H4 (cell line): Measurements from ENCODE around the gene PRR27. TPM values are rescaled to one million over a fixed set of nuclear protein-coding genes. Genes with fewer than 3 reads are reported as not detected.

Source experiments
- DNase-seq: peaks from one replicate; pipeline ENCODE4 v3.0.0-alpha.2; 2015; ENCODE audit warnings: low spot score
- total RNA-seq: library from RNA; depleted of rRNA; stranded (reverse); fragments of >200 nt; shearing (Covaris generic); gene quantifications from 2 replicates; pipeline ENCODE4 v1.2.3, GENCODE V29; 2014; rRNA removed

The PRR27 gene
- not detected in 2 replicates for total RNA-seq

DNA sequence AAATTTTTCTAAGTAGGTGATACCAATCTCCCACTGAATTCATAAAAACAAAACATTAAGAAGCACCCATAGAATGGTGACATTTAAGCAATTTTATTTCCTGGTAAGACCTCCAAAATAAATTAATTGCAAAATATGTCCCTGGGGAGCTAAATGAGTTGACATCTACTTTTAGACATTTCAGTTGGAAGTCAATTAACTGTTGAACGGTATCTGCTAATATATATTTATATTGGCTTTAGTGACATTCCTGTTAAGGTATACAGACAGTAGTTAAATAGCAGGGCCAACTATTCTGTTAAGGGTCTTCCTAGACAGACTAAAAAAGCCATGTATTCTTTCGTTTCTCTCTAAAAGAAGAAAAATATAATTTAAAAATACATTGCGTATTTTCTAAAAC lies at the start of gene PRR27:
TSS of gene PRR27 (plus strand) at position 301 of the 400 bp plus-strand sequence. CDS start 139 bp downstream, outside the sequence.
- DNase-seq = no peak

DNA sequence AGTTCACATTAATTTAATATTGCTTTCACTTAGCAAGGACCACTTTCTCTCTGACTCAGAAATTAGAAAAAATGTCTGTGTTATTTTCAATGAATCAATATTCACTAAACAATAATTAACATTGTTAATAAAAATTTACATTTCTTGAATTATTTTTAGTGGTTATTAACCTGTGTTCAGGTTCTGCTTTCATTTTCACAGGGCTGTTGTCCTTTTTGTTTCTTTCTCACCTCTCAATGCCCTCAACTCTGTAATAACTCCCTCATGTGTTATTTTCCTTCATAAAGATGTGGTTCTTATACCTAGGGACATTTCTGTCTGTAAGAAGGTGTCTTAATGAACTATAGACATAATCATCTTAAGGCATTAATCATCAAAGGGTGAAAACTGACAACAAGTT lies 43.1 kb upstream of the PRR27 start:
- DNase-seq = no peak

DNA sequence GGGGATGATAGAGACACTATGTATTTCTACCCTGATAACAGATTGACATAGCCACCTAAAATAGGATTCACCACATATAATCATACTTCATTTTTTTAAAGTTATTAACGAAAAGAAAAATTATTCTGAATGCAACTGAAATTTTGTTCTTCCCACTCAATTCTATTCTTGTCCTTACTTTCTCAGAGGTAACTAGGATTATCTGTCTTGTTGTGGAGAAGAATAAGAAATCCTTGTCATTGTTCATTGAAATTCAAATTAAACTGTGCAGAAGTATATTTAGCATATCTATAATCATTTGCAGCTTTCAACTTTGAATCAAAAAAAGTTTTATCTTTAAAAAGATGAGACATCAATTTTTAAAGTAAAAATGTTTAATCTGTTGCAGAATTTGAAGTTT lies 40.4 kb upstream of the PRR27 start:
- no peak for DNase-seq

DNA sequence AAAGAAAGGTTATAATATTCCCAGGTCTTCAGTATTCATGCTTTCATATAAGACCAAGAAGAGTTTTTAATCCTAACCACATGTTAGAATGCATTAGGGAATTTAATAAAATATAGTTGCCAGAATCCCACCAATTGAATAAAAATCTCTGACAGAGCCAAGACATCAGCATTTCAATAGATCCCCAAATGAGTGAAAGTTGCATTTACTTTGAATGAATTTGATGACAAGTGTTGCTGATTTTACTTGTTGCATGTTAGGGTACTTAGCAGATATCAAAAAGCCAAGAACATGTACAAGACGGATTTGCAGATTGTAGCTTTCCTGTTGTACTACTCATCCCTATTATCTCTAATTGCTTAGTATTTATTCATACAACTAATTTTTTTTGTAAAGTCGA lies 39.9 kb upstream of the PRR27 start:
- no peak for DNase-seq

DNA sequence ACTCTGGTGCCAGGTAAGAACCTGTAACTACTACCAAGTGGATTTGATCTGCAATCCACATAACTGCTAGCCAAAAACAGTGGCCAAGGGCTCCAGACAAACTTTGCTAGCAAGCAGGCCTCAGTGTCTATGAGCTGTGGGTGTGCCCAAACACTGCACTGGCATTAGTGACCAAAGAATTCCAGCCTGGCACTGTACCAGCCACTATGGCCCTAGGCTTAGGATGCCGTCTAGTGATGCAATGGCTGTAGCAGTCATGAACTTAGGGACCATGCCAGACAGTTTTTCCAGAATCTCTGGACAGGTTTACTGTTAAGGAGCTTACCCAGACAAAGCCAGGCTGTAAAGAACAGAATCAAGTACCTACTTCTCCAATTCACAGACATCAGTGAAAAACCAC lies 33.7 kb upstream of the PRR27 start:
- DNase-seq = peak; percentile 25

DNA sequence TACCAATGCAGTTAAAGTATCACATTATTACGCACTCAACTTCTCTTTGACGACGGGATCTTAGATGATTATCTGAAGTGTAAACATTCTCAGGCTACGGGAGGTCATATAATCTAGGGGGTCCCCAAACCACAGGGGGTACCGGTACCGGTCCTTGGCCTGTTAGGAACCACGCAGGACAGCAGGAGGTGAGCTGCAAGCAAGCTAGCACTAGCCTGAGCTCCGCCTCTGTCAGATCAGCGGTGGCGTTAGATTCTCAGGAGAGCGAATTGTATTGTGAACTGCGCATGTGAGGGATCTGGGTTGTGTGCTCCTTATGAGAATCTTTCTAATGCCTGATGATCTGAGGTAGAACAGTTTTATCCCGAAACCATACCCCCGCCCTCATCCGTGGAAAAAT lies 20.6 kb upstream of the PRR27 start:
- DNase-seq = no peak

DNA sequence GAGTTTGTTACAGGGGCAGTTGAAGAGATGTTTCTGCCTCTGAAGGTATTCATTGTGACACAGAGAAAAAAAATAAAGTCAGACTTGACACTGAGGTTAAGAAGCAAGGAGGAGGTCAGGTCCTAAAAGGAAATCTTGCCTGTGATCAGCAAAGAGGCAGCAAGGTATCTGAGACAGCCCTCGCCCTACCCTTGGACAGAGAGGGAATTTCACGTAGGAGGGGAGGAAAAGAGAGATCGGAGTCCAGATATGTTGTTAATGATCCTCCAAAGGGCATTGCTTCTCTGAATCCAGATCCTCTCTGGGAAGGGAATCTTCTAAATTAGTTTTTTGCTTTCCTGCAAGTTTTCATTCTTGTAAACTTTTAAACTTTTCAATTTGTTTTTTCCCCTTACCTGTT lies 15.3 kb upstream of the PRR27 start:
- no peak for DNase-seq

DNA sequence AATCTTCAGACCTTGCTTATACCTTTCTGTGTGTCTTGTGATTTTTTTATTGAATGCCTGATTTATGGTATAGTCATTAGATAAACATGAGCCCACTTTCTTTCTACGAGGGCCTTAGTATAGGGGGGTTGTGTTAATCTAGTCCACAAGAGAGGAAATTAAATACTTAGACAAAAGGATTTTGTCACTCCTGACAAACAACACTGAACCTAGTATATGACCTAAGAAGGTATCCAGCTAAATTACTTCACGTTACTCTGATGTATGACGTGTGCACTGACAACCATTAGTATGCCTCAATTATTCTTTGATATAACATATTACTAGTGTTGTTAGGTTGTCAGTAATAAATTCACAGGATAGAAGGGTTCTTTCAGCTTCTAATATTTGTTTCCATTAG lies 2.8 kb upstream of the PRR27 start:
- no peak for DNase-seq

DNA sequence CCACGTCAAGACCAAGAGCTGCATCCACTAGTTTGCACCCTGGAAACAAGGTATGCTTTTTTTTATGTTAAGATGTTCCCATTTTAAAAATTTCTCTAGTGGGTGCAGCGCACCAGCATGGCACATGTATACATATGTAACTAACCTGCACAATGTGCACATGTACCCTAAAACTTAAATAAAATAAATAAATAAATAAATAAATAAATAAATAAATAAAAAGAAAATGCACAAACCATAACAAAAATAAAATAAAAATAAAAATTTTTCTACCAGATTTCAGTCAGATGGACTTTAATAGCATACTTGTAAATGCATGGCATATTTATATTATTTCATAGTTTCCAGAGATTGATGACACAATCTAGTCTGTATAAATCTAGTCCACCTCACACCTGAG lies 1.9 kb upstream of the PRR27 start:
- DNase-seq = no peak

DNA sequence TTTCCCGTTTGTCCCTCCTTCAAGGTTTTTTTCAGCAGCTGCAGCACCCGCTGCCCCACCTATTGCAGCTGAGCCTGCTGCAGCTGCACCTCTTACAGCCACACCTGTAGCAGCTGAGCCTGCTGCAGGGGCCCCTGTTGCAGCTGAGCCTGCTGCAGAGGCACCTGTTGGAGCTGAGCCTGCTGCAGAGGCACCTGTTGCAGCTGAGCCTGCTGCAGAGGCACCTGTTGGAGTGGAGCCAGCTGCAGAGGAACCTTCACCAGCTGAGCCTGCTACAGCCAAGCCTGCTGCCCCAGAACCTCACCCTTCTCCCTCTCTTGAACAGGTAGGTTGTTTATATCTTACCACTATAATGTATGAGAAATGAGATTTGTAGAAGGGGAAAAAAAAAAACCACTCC lies 4.5 kb downstream of the PRR27 start:
- no peak for DNase-seq

DNA sequence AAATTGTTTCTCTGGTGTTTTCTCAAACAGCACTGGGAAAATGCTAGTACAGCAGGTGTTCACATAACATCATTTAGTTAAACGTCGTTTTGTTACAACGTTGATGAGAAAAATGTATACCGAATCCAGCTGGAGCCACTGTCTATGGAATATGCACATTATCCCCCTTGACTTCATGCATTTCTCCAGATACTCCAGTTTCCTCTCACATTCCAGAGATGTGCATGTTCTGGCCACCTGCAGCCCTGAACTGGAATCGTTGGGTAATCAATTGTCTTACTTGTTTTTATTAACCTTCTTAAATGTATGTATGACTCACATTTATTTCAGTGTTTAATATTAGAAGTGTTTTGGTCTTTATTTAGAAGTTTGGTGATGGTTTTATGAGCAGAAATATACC lies 23.1 kb downstream of the PRR27 start:
- no peak for DNase-seq

DNA sequence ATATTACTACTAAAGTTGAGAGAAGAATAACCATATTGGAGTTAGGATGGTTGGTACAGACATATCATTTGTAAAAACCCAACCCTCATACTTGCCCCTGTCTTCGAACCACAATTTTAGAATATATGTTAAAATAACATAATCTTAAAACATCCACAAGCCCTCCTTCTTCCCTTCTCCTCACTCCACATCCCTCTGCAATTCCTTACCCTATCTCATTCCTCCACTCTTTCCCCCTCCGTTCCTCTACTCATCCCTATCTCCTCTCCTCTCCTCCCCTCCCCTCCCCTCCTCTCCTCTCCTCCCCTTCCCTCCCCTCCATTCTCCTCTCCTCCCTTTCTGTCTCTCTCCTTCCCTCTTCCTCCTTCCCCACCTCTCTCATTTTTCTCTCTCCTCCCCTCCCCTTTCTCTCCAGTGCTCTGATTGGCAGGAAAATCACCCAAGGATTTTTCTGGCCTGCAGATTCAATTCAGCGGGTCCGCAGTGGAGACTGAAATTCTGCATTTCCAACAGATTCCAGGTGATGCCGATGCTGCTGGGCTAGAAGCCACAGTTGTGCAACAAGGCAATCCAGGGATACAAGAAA lies 24.1 kb downstream of the PRR27 start:
- DNase-seq = no peak

DNA sequence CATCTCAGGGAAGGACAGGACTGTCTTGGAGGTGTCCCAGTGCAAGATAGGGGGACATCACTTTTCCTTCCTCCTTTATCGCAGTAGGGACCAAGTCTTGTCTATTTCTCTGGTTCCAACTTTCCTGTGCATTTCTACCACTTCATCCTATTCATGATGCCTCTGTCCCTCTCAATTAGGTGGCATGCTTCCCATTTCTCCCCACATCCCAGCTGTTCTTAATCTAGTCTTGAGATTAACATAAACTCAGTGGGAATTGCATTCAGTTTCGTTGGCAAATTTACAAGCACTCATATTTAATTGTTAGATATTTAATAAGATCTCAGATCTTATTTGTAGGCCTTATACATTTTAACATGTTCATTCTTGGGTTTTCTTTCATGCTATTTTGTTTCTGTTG lies 25.8 kb downstream of the PRR27 start:
- no peak for DNase-seq

DNA sequence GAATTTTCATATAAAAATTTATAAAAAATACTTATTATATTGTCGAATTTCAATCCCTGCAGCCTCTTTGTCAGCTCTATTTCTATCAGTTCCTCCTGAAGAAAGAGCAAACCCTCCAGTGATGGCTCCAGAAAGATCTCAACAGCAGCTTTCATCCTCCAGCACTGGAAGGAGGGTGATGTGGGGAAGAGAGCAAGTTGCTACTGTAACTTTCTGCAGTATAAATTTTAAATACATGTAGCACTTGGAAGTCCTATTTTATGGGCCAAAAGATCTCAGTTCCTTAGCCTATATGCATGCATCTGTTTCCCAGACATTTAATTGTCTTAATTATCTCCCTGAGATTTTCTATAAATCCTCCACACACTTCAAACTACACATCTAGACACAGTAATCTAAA lies 27.8 kb downstream of the PRR27 start:
- DNase-seq = no peak

DNA sequence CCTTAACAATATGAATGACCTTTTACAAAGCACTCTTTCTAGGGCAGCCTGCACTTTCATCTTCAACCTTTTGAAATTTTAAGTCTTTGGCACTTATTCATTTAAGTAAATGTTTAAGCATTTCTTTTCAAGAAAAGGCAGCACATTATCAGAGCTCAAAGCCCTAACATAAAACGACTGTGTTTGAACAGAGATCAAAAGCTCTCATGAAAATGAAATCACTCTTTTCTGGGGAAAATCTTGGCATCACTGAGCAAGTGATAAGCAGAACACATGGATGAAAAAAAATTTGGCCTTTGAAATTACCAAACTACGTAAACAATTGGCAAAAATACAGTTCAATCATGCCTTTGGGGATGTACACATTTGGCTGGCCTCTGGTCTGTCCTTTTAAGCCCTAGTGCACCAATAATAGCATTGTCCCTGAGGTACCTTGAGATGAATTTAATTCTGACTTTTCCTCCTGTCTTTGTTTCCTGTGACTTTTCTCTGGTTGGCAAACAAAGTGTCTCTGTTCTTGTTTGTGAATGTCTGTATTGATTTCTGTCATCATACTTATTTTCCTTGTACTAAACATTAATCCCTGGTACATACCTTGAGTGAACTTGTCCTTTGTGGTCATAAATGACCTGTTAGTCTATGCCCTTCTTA lies 28.6 kb downstream of the PRR27 start:
- no peak for DNase-seq

DNA sequence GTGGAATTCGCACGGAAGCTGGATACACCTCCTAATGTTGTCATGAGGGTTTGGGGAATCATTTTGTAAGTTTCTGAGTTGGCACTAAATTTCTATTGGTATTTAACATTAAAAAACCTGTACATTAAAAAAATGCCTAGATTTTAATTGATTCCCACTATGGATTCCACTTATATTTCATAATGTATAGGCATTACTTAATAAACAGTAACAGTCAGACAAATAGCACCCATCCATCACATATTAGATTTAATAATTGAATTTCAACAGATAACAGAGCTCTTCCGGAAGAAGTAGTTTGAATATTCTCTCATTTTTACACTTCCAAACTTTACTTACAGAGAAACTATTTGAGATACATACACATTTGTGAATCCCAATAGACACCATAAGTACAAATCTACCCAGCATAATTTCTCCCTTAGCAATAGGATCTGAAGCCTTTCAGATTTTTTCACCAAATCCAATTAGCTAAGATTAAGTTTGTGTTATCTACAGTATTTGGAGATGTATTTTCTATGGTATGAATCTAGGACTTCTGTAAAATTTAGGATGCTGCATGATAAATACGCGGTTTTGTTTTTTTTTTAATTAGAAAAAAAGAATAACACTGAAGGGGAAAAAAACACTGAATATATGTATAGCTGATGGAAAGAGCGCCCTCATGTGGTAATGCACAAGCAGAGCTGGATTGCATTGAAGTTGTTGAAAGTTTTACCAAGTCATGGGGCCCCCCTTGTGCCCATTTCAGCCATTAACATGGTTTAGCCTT lies 29.3 kb downstream of the PRR27 start:
- DNase-seq = peak; percentile 75

DNA sequence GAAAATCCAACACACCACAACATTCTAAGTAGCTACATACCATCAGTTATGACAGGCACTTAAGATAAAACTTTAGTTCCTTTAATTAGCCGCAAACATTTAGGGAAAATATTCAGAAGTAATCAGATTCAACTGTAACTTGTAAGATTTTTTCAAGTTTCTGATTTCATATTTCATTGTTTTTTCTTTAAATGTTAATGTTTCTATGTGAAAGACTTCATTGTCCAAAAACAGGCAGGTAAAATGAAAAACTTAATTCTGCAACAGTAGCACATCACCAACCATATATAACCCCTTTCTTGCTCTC lies 29.9 kb downstream of the PRR27 start:
- no peak for DNase-seq

DNA sequence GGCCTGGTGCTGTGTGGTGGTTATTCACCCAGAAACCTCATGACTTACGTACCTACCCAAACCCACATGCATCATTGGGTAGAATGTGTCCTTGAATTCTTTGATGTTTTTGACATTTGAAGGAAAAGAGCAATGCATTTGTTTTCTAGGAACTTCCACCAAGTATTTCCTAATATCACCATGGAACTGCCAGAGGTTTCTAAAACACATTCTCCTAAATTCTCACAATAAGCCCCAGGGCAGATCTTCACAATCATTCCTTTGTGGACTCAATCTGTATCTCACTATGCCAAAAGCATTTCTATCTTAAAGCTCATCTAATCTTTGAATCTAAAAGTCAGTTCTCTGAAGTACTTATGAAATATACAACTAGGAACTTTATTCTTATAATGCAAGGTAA lies 33.2 kb downstream of the PRR27 start:
- no peak for DNase-seq

DNA sequence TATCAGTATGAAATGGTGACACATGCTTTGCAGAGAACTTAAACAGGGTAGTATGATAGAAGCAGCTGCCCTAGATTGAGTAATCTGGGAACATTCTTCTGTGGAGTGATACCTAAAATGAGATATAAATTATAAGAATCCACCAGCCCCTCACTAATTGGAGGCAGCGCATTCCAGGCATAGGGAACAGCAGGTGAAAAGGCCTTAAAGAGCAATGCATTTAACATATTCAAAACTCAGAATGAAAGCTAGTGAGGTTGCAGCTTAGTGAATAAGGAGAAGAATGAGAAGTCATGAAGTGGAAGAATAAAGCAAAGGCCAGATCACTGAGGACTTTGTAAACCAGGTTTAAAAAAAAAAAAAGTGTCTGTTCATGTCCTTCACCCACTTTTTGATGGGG lies 36.5 kb downstream of the PRR27 start:
- no peak for DNase-seq

DNA sequence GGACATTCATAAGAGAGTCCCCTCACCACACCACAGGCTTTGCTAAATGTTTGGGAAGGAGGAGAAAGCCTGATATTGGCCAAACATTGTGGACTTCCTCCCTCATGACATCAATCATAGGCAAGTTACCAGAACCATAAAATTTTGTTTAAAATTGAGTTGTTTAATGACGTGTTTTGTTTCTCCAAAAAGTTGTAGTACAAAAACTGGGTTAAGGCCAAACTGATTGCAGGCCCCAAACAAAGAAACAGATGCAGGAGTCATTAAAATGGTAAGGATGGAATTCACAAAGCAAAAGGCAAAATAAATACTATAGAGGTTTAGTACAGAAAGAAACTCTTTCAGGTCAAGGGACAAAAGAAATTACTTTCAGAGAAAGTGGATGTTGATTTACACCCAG lies 37.6 kb downstream of the PRR27 start:
- DNase-seq = no peak

DNA sequence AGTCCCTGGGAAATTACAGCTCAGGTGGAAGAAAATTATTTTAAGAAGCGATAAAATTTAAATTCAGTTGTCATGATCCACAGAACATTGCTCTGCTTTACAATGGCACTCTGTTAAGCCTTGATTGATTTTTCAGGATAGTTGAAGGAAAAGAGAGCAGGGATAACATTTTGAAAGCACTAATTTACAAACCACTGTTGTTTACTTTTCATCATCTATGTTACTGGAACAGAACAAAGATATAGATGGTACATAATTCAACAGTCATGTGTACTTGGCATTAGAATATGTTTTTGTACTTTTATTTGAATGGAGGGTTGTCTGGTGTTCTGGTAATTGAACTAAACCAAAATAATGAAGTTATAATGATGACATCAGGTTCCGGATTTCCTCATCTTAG lies 38.9 kb downstream of the PRR27 start:
- no peak for DNase-seq

DNA sequence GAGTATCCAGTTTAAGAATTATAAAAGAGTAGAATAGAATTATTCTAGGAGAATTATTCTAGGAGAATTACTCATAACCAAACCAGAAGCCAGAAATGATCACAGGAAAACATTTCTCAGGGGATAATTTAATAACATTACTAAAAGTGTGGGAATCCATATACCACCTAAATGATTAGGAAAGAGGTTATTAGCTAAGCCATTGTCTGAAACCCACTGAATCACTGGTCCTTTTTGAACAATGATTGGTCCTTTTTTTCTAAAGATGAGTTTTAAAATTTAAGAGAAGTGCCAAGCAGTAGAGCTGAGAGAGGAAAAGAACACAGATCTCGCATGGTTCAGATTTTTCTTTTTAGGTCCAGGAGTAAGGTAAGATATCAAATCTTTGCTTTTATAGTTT lies 41.4 kb downstream of the PRR27 start, which contains the start of gene ODAM:
TSS of gene ODAM (plus strand) at position 301 of the 400 bp plus-strand sequence. CDS start 819 bp downstream, outside the sequence.
- DNase-seq = no peak

DNA sequence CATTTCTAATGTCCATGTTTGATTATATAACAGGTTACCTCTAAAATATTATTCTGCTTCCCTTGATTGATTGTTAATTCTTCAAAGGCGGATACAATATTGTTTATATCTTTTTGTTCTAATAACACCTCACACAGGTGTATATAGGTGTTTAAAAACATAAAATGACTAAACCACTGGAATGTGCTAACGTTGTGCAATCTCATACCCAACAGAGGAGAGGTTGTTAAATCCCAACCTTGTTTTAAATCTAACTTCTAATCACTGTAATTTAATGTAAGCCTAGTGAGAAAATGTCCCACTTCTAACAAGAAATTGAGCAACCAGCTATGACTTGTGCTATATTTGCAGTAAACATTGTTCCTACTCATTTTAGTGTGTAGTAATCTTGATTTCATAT lies 42.8 kb downstream of the PRR27 start:
- DNase-seq = no peak
